Measurements from ENCODE around the gene ITGA3. TPM values are rescaled to one million over a fixed set of nuclear protein-coding genes. Genes with fewer than 3 reads are reported as not detected.

The ITGA3 gene
- total RNA-seq, 1 experiment from 2014 or later = 392 TPM

GRCh38 chr17:50034498-50035364 lies 21.2 kb upstream of the ITGA3 start:
- H4K20me1 ChIP-seq (ENCODE audit: insufficient read depth) = no peaks in the 10 kb centered on the region
- H2AFZ ChIP-seq (ENCODE audit: low read depth, low read length, poor library complexity, severe bottlenecking) = no peak overlapping the region
- RAD21 ChIA-PET (ENCODE audit: low non-redundant PET in 1 of 2, low total read pairs in 2 of 2, uncharacterized antibody in 2 of 2, unreplicated experiment in 2 of 2) = interaction anchor here (1.2 to 1.4 kb wide), 2 partner anchors 26 to 59 kb away, joined by 4 read pairs; no protein-coding TSS in a partner anchor
- no peak overlapping the region for H3K27ac ChIP-seq (ENCODE audit: low read depth, low read length)
- H3K9ac ChIP-seq (ENCODE audit: low read length) = no peak overlapping the region; the same call in 1 of the 2 replicates
- ATAC-seq (peak; percentile 2; the same call in 1 of the 2 replicates), DNase-seq (ENCODE audit: low read depth, low spot score) (no peak)
- no peak overlapping the region for H3K4me3 ChIP-seq (replicated peaks in 1 of 2; ENCODE audit: low read depth in 1 of 2, low read length in 2 of 2)
- POLR2A ChIA-PET = interaction anchor here (0.7 to 3.0 kb wide), 6 partner anchors 12 to 29 kb away, joined by 3 to 16 read pairs (median 4); partner anchors contain the start of gene ITGA3
- H3K4me2 ChIP-seq (ENCODE audit: low read length) = peak overlapping the region; percentile 45
- BruUV-seq (replicated peaks) = no TSS peak
- TF ChIP-seq SIN3A (IDR thresholded peaks at IDR 0.05; ENCODE audit: low read depth) = no peak
- no peak for TF ChIP-seq FOSL1 (IDR thresholded peaks at IDR 0.05; ENCODE audit: low read depth)
- no peak for TF ChIP-seq JUND (IDR thresholded peaks at IDR 0.05)
- TF ChIP-seq TCF7L2 (IDR thresholded peaks at IDR 0.05; ENCODE audit: borderline replicate concordance, extremely low read depth, insufficient read depth, insufficient read length) = no peak
- no peaks in the 10 kb centered on the region for H3K79me2 ChIP-seq (ENCODE audit: insufficient read depth, low read length)
- H3K9me2 ChIP-seq (ENCODE audit: insufficient read depth) = no peaks in the 10 kb centered on the region
- peaks cover 24 to 52% of the 10 kb centered on the region in 2 experiments for H3K4me1 ChIP-seq (ENCODE audit: control insufficient read depth in 1 of 2, insufficient read depth in 2 of 2, low read length in 2 of 2)
- H3K36me3 ChIP-seq (ENCODE audit: control insufficient read depth in 1 of 2, insufficient read depth in 2 of 2, low read length in 2 of 2) = no peaks in the 10 kb centered on the region
- H3K27me3 ChIP-seq (ENCODE audit: insufficient read depth, low read length) = no peaks in the 10 kb centered on the region
- no peaks in the 10 kb centered on the region for H3K9me3 ChIP-seq (ENCODE audit: control insufficient read depth in 1 of 2, insufficient read depth in 1 of 2, low read depth in 1 of 2, low read length in 2 of 2)
- CTCF ChIA-PET = interaction anchor here (0.6 to 2.0 kb wide), 6 partner anchors 8 to 232 kb away, joined by 3 to 10 read pairs (median 4); no protein-coding TSS in a partner anchor
- intact Hi-C loops (cut with micrococcal nuclease) = no loop called here

GRCh38 chr17:50035421-50035879 lies 20.5 kb upstream of the ITGA3 start:
- ChIA-PET CTCF (interaction anchor here (0.9 to 2.0 kb wide), 6 partner anchors 8 to 58 kb away, joined by 3 to 10 read pairs (median 4); no protein-coding TSS in a partner anchor), RAD21 (ENCODE audit: low non-redundant PET in 1 of 2, low total read pairs in 2 of 2, uncharacterized antibody in 2 of 2, unreplicated experiment in 2 of 2) (interaction anchor here (1.2 to 1.4 kb wide), 2 partner anchors 25 to 59 kb away, joined by 4 read pairs; no protein-coding TSS in a partner anchor), POLR2A (interaction anchor here (0.6 to 3.0 kb wide), 7 partner anchors 8 to 28 kb away, joined by 3 to 16 read pairs (median 3); partner anchors contain the start of gene ITGA3)
- no peak overlapping the region for H3K4me3 ChIP-seq (replicated peaks in 1 of 2; ENCODE audit: low read depth in 1 of 2, low read length in 2 of 2)
- intact Hi-C loops (cut with micrococcal nuclease) = no loop called here
- peak overlapping the region; percentile 45 for H3K4me2 ChIP-seq (ENCODE audit: low read length)
- no peaks in the 10 kb centered on the region for H3K27me3 ChIP-seq (ENCODE audit: insufficient read depth, low read length)
- H2AFZ ChIP-seq (ENCODE audit: low read depth, low read length, poor library complexity, severe bottlenecking) = peak overlapping the region; percentile 3
- H3K4me1 ChIP-seq (ENCODE audit: control insufficient read depth in 1 of 2, insufficient read depth in 2 of 2, low read length in 2 of 2) = peaks cover 22 to 45% of the 10 kb centered on the region in 2 experiments
- no peaks in the 10 kb centered on the region for H3K36me3 ChIP-seq (ENCODE audit: control insufficient read depth in 1 of 2, insufficient read depth in 2 of 2, low read length in 2 of 2)
- ATAC-seq (peak; percentile 95), DNase-seq (ENCODE audit: low read depth, low spot score) (no peak)
- no peaks in the 10 kb centered on the region for H3K9me2 ChIP-seq (ENCODE audit: insufficient read depth)
- no peaks in the 10 kb centered on the region for H3K9me3 ChIP-seq (ENCODE audit: control insufficient read depth in 1 of 2, insufficient read depth in 1 of 2, low read depth in 1 of 2, low read length in 2 of 2)
- no peaks in the 10 kb centered on the region for H4K20me1 ChIP-seq (ENCODE audit: insufficient read depth)
- H3K9ac ChIP-seq (ENCODE audit: low read length) = peak overlapping the region; percentile 6; the same call in 1 of the 2 replicates
- peak overlapping the region; percentile 13; the same call in 1 of the 2 replicates for H3K27ac ChIP-seq (ENCODE audit: low read depth, low read length)
- no peaks in the 10 kb centered on the region for H3K79me2 ChIP-seq (ENCODE audit: insufficient read depth, low read length)
- no TSS peak for BruUV-seq (replicated peaks)
- TF ChIP-seq CTCF (IDR thresholded peaks at IDR 0.05 in 2 of 3, conservative IDR thresholded peaks at IDR 0.05 in 1 of 3; ENCODE audit: borderline replicate concordance in 1 of 3, insufficient read depth in 1 of 3, low read depth in 2 of 3, low read length in 2 of 3) (peak in 2 of 3 experiments; percentile 38 to 45; a peak in 4 of 6 replicates), ZFX (IDR thresholded peaks at IDR 0.05) (0 out of 2 replicates have a peak, but pooled peaks have one; percentile 35), EGR1 (IDR thresholded peaks at IDR 0.05; ENCODE audit: low read depth) (no peak), TCF7L2 (IDR thresholded peaks at IDR 0.05; ENCODE audit: borderline replicate concordance, extremely low read depth, insufficient read depth, insufficient read length) (peak; percentile 91), EZH2phosphoT487 (IDR thresholded peaks at IDR 0.05; ENCODE audit: borderline replicate concordance) (no peak), ATF3 (IDR thresholded peaks at IDR 0.05) (no peak), YY1 (IDR thresholded peaks at IDR 0.05; ENCODE audit: extremely low read depth, insufficient replicate concordance, low read depth, low read length) (no peak), FOSL1 (IDR thresholded peaks at IDR 0.05; ENCODE audit: low read depth) (no peak), ELF1 (IDR thresholded peaks at IDR 0.05; ENCODE audit: borderline replicate concordance, low read depth) (no peak), CBX3 (IDR thresholded peaks at IDR 0.05; ENCODE audit: low read depth) (no peak), SIN3A (IDR thresholded peaks at IDR 0.05; ENCODE audit: low read depth) (no peak), SRF (IDR thresholded peaks at IDR 0.05; ENCODE audit: low read depth) (no peak), POLR2A (IDR thresholded peaks at IDR 0.05; ENCODE audit: borderline replicate concordance, extremely low read depth, insufficient read depth, insufficient read length) (no peak), JUND (IDR thresholded peaks at IDR 0.05) (no peak), MAX (IDR thresholded peaks at IDR 0.05) (no peak), SP1 (IDR thresholded peaks at IDR 0.05; ENCODE audit: low read depth) (no peak), CEBPB (IDR thresholded peaks at IDR 0.05; ENCODE audit: low read depth) (no peak)
